ENCODE data around the gene TRIM31.

DNA sequence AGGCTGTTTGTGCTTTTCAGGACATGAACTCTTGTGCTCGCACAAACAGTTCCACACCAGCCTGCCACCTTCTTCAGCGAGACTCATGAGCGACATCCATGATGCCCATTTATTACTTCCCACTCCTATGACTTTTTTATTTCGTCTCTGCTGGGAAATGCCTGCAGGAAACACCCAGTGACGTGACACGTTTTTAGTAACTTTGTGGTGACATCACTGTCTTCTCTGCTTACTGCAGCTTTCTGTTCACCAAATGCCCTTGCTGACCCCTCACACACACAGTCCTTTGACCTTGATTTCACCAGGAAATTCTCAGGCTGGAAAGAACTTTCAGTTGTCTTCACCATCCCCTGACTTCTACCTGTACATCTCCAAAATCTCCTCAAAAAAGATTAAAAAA, 31.9 kb upstream of the TRIM31 start:
- TF ChIP-seq, protein P1, sequence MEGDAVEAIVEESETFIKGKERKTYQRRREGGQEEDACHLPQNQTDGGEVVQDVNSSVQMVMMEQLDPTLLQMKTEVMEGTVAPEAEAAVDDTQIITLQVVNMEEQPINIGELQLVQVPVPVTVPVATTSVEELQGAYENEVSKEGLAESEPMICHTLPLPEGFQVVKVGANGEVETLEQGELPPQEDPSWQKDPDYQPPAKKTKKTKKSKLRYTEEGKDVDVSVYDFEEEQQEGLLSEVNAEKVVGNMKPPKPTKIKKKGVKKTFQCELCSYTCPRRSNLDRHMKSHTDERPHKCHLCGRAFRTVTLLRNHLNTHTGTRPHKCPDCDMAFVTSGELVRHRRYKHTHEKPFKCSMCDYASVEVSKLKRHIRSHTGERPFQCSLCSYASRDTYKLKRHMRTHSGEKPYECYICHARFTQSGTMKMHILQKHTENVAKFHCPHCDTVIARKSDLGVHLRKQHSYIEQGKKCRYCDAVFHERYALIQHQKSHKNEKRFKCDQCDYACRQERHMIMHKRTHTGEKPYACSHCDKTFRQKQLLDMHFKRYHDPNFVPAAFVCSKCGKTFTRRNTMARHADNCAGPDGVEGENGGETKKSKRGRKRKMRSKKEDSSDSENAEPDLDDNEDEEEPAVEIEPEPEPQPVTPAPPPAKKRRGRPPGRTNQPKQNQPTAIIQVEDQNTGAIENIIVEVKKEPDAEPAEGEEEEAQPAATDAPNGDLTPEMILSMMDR (IDR thresholded peaks at IDR 0.05) = no peak
- TF ChIP-seq POLR2AphosphoS5 (IDR thresholded peaks at IDR 0.05) (no peak), EP300 (IDR thresholded peaks at IDR 0.05) (no peak)

Data from gastroesophageal sphincter (tissue), 3 donors.